Parathyroid adenoma (tissue), 2 donors: ENCODE data around the gene SPATS2.

ENCODE experiments used
- H2AFZ ChIP-seq: fragments of 300-600 bp; sonication (generic); one replicate; pipeline ENCODE4 v1.7.0; 2017; ENCODE audit warnings: antibody characterized with exemption, mild to moderate bottlenecking
- H3K27ac ChIP-seq: fragments of 300-600 bp; sonication (generic); one replicate; pipeline ENCODE4 v1.7.0; 2017
- H3K27me3 ChIP-seq: fragments of 300-600 bp; sonication (generic); one replicate; pipeline ENCODE4 v1.7.0; 2017; ENCODE audit warnings: low read length; ENCODE audit not compliant: control insufficient read depth, insufficient read depth
- H3K36me3 ChIP-seq: fragments of 300-600 bp; sonication (generic); one replicate; pipeline ENCODE4 v1.7.0; 2017; ENCODE audit warnings: low read length; ENCODE audit not compliant: control insufficient read depth, insufficient read depth
- H3K4me1 ChIP-seq: fragments of 300-600 bp; sonication (generic); one replicate; pipeline ENCODE4 v1.7.0; 2017; ENCODE audit warnings: control low read depth
- H3K4me2 ChIP-seq: fragments of 300-600 bp; sonication (generic); one replicate; pipeline ENCODE4 v1.7.0; 2017; ENCODE audit warnings: low read length
- H3K4me3 ChIP-seq: fragments of 300-600 bp; sonication (generic); one replicate; pipeline ENCODE4 v1.7.0; 2017; ENCODE audit warnings: low read depth, low read length
- H3K79me2 ChIP-seq: fragments of 300-600 bp; sonication (generic); one replicate; pipeline ENCODE4 v1.7.0; 2017; ENCODE audit warnings: control low read depth
- H3K9ac ChIP-seq: fragments of 300-600 bp; sonication (generic); one replicate; pipeline ENCODE4 v1.7.0; 2017; ENCODE audit warnings: mild to moderate bottlenecking
- H3K9me3 ChIP-seq: fragments of 300-600 bp; sonication (generic); one replicate; pipeline ENCODE4 v1.7.0; 2017; ENCODE audit warnings: low read length; ENCODE audit not compliant: control insufficient read depth
- TF ChIP-seq, protein P1 (sequence below): fragments of 300-600 bp; sonication (generic); IDR thresholded peaks from one replicate; pipeline ENCODE4 v1.7.0; 2017; ENCODE audit warnings: antibody characterized with exemption, mild to moderate bottlenecking
- donor health status: primary hyperparathyroidism.

SPATS2 gene

DNA sequence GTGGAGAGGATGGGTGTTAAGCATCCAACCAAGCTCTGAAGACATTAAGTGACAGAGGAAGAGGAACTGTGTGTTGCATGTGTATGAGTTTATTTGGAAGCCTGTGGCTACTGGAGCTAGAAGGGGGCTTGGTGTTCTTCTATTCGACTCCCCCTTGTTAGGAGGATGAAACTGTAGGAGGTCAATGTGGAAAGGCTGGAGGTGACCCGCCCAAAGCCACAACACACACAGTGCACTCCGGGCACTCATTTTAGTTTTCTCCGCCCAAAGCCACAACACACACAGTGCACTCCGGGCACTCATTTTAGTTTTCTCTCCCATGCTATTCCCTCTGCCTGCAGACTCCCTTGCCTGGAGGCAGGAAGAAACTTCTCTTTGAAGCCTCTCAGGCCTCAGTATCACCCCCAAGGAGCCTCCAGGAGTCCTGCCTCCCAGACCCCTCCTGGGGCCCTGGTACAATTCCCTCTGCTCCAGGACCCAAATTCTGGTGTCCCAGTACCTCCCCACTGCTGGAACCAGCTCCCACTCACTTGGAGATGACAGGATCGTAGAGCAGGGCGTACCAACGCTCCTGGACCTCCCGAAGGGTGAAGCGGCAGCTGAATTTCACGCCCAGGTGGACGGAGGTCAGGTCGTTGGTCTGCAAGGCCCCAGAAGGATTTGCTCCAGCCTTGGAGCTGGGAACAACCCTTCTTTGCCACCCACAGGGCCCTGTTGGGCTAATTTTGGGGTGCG is 196.9 kb downstream of the SPATS2 start:
- Histone ChIP-seq H3K27ac (no peak overlapping the region), H2AFZ (no peak overlapping the region), H3K9me3 (no peaks in the 10 kb centered on the region), H3K9ac (no peak overlapping the region), H3K4me3 (no peak overlapping the region), H3K36me3 (no peaks in the 10 kb centered on the region), H3K79me2 (peaks cover 3% of the 10 kb centered on the region), H3K4me1 (peaks cover 12% of the 10 kb centered on the region), H3K4me2 (no peak overlapping the region), H3K27me3 (no peaks in the 10 kb centered on the region)
- TF ChIP-seq, protein P1, sequence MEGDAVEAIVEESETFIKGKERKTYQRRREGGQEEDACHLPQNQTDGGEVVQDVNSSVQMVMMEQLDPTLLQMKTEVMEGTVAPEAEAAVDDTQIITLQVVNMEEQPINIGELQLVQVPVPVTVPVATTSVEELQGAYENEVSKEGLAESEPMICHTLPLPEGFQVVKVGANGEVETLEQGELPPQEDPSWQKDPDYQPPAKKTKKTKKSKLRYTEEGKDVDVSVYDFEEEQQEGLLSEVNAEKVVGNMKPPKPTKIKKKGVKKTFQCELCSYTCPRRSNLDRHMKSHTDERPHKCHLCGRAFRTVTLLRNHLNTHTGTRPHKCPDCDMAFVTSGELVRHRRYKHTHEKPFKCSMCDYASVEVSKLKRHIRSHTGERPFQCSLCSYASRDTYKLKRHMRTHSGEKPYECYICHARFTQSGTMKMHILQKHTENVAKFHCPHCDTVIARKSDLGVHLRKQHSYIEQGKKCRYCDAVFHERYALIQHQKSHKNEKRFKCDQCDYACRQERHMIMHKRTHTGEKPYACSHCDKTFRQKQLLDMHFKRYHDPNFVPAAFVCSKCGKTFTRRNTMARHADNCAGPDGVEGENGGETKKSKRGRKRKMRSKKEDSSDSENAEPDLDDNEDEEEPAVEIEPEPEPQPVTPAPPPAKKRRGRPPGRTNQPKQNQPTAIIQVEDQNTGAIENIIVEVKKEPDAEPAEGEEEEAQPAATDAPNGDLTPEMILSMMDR = no peak

DNA sequence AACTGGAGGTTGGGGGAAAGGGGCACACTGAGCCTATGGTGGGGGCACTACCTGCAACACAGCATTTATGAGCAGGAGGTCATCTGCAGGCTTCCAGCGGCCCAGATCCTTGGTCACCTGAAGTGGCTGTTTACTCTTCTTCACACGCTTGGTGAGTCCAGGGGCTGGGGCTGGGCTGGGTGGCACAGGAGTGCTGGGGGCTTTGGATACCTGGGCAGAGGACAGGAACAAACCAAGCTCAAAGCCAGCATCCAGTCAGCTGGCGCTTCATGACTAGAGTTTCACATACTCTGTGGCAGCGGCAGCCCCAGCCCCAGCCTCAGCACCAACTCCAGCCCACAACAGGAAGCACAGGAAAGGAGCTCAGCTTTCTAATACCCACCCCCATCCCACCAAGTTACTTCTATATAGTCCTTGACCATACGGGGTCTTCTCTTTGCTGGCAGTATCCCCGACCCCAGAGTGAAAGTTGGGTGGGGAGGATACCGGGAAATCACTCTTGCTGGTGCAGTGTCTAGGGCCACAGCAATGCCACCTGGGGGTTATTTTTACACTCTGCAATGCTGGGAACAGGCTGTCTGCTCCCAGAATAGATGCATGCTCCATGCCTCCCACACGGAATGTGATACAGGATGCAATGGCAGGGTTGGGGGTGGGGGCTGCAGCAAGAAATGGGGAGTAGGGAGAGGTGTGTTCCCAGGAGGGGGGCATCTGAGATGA is 197.6 kb downstream of the SPATS2 start:
- Histone ChIP-seq H3K27me3 (no peaks in the 10 kb centered on the region), H3K79me2 (peaks cover 6% of the 10 kb centered on the region), H3K9ac (no peak overlapping the region), H3K27ac (no peak overlapping the region), H3K4me3 (no peak overlapping the region), H3K4me1 (peaks cover 12% of the 10 kb centered on the region), H3K36me3 (no peaks in the 10 kb centered on the region), H2AFZ (no peak overlapping the region), H3K9me3 (no peaks in the 10 kb centered on the region), H3K4me2 (no peak overlapping the region)
- TF ChIP-seq, protein P1 = no peak

DNA sequence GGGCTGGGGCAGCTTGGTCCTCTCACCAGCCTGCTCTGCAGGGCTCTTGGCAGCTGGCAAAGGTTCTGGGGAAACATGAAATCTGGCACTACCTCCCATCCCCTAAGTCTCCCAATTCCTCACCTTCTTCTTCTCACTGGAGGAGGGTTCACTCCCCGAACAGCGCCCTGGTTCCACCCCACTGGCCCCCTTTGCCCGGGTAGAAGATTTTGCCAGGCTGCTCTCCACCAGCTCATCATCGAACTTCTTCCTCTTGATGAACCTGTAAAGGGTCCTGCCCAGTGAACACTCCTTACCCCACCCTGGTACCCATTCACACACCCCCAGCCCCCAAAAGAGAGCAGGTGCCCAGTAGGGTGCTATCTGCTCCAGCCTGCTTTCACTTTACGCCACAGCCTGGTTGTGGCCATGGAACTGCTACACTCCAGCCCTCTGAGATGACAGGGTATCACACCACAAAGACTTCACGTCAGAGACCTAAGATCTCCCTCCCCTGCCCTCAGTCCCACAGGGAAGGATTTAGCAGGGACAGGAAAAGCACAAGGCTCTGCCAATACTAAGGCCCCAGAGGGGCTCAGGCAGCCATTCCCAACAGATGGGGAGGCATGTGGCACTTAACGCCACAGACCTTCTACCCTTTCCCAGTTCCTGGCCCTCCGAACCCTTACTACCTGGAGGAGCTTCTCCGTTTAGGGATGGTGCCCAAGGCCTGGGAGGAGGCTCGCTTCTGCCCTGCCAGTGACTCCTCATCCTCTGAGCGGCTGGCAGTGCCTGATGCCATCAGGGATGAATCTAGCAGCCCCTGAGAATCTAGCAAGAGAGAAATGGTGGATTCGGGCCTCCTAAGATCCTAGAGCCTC is 198.4 kb downstream of the SPATS2 start:
- H3K27ac ChIP-seq = no peak overlapping the region
- peaks cover 19% of the 10 kb centered on the region for H3K4me1 ChIP-seq
- peaks cover 8% of the 10 kb centered on the region for H3K79me2 ChIP-seq
- TF ChIP-seq, protein P1 = no peak
- H3K9me3 ChIP-seq = no peaks in the 10 kb centered on the region
- no peak overlapping the region for H3K4me3 ChIP-seq
- H2AFZ ChIP-seq = no peak overlapping the region
- no peak overlapping the region for H3K4me2 ChIP-seq
- no peak overlapping the region for H3K9ac ChIP-seq
- no peaks in the 10 kb centered on the region for H3K27me3 ChIP-seq
- H3K36me3 ChIP-seq = no peaks in the 10 kb centered on the region

DNA sequence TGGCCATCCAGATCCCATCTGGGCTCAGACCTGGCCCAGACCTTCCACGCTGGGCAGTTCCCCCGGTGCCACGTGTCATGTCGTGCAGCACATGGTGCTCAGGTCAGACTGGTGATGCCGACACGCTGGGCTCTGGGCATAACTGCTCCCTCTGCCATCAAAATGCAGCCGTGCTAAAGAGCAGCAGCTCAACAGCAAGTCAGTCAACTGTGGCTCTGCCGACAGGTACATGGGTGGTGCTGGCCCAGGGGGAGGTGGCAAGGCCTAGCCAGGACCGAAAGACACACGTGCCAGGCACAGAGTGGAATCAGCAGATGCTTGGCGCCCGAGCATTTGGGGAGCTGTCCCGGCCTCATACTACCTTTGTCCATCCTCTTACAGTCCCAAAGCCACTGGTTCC is 199.1 kb downstream of the SPATS2 start:
- Histone ChIP-seq H3K4me3 (no peak overlapping the region), H3K4me2 (no peak overlapping the region), H3K27me3 (no peaks in the 10 kb centered on the region), H2AFZ (no peak overlapping the region), H3K36me3 (no peaks in the 10 kb centered on the region), H3K9ac (no peak overlapping the region), H3K4me1 (peaks cover 26% of the 10 kb centered on the region), H3K9me3 (no peaks in the 10 kb centered on the region), H3K27ac (no peak overlapping the region), H3K79me2 (peaks cover 8% of the 10 kb centered on the region)
- TF ChIP-seq, protein P1 = no peak
